Stimulated activated CD4-positive, alpha-beta T cell treated with anti-CD3 and anti-CD28 coated beads, Interleukin-15, amount 100 ng/mL, for 48 hours (primary cell): ENCODE data around the gene RIPK1.
"Not testable (repeated sequence)": the region's sequence is repeated elsewhere in the genome, so short reads cannot be mapped to it uniquely, and the experiment has no call there.

ENCODE experiments used
- DNase-seq, 2 donors: peaks; one replicate each; pipeline ENCODE4 v3.0.0-alpha.2; 2020; ENCODE audit warnings: low read depth in 2 of 2

RIPK1 gene

GRCh38 chr6:3045777-3046176 lies 22.5 kb upstream of the RIPK1 start:
- no peak for DNase-seq

DNA sequence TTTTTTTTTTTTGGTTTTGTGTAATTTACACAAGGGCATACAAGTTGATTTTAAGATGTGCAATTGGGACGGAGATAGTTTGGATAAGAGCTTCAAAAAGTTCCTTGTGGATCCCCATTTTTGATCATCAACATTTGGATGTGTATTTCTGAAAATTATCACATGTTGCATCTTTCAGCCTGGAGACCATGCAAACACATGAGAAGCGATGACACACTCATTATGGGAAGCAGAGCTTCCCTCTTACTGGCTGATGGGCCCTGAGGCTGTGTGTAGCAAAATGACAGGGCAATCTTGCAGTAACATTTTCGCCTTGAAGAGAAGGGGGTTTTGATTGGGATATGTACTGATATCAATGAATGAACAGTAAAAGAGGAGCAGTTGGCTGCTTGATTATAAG lies 22.0 kb upstream of the RIPK1 start:
- DNase-seq = no peak

- not testable (repeated sequence) for DNase-seq
Measured at GRCh38 chr6:3048009-3048408, 20.3 kb upstream of the RIPK1 start.

DNA sequence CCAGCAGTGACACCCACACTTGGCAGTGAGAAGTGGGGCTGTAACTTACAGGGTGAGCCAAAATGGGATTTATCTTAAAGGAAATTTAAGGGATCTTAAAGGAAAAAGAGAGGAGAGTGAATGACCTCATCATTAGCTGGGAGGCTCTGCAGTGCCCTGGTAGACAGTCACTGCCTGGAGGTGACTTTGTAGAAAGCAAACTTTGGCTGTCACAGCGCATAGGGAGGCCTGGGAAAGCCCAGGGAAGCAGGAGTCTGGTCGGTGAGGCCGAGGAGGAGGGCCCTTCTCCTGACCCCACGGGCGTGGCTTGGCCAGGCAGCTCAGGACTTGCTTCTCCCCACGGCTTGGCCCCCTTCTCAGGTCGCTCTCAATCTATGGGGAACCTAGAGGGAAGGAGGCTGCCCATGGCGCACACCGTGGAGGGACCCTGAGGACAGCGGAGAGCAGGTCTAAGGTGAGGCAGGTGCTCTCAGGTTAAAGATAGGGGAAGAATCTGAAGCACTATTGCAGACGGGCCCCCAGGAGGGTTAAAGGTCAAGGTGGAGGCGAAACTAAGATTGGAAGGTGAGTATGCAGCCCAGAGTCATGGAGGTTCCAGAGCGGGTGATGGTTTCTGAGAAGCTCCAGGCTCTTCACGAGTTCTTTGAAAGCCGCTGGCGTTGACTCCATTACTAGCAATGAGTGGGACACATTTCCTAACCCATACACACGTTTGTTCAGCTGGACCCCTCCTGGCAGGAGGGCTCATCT lies 15.6 kb upstream of the RIPK1 start:
- DNase-seq = no peak

GRCh38 chr6:3053231-3053508 lies 15.1 kb upstream of the RIPK1 start:
- no peak for DNase-seq

DNA sequence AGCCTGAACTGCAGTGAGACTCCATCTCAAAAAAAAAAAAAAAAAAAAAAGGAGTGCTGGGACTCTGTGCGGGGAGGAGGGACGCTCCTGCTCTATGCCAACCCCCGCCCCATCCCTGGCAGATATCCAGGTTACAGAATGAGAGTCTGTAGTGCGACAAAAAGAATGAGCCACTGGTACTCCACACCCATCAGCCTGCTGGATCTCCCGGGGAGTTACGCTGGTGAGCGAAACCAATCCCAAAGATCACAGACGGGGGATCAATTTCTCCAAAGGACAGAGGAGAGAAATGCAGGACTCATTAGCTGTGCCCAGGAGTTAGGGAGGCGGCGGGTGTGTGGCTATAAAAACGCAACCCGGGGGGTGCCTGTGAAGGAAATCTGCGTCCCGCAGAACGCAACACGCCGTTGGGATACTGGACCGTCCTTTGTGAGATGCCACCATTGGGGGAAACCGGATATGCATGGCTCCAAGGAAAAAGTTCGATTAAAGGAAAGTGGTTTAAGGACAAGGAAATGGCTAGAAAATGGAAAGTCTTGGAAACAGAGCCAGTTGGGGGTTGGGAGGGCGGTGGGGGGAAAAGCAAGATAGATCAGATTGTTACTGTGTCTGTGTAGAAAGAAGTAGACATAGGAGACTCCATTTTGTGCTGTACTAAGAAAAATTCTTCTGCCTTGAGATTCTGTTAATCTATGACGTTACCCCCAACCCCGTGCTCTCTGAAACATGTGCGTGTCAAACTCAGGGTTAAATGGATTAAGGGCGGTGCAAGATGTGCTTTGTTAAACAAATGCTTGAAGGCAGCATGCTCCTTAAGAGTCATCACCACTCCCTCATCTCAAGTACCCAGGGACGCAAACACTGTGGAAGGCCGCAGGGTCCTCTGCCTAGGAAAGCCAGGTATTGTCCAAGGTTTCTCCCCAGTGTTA lies 13.8 kb upstream of the RIPK1 start:
- DNase-seq = not testable (repeated sequence)

DNA sequence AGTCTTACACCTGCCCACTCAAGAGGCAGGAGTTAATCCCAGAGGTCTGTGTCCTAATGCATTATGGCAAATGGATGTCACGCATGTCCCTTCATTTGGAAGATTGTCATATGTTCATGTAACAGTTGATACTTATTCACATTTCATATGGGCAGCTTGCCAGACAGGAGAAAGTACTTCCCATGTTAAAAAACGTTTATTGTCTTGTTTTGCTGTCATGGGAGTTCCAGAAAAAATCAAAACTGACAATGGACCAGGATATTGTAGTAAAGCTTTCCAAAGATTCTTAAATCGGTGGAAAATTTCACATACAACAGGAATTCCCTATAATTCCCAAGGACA lies 13.2 kb upstream of the RIPK1 start:
- DNase-seq = not testable (repeated sequence)

GRCh38 chr6:3057063-3057770 lies 11.1 kb upstream of the RIPK1 start:
- no peak for DNase-seq

DNA sequence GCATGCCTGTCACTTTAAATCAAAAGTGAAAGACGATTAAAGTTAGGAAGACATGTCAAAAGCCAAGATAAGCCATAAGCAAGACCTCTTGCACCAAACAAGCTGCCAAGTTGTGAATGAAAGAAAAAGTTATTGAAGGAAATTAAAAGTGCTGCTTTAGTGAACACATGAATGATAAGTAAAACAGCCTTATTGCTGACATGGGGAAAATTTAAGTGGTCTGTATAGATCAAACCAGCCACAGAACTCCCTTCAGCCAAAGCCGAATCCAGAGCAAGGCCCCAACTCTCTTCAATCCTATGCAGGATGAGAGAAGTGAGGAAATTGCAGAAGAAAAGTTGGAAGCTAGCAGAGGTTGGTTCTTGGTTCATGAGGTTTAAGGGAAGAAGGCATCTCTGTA lies 9.3 kb upstream of the RIPK1 start:
- DNase-seq = no peak

DNA sequence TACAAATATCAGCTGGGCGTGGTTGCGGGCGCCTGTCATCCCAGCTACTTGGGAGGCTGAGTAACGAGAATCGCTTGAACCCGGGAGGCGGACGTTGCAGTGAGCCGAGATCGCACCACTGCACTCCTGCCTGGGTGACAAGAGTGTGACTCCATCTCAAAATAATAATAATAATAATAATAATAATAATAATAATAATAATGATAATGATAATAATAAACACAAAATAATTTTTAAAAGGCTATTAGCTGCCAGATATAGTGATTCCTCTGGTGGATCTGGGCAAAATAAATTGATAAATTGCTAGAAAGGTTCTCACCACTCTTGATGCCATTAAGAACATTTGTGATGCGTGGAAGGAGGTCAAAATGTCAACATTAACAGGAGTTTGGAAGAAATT lies 8.2 kb upstream of the RIPK1 start:
- DNase-seq = not testable (repeated sequence)

DNA sequence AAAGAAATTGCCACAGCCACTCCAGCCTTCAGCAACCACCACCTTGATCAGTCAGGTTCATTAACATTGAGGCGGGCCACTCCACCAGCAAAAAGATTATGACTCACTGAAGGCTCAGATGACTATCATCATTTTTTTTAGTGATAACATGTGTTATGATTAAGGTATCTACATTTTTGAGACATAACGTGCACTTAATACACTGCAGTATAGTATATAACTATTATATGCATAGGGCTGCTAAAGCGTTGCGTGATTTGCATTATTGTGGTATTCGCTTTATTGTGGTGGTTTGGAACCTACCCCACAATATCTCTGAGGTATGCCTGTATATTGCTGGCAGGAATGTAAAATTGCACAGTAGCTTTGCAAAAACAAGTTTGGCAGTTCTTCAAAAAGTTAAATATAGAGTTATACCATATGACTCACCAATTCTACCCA lies 6.8 kb upstream of the RIPK1 start:
- DNase-seq = peak in 1 of 2 donors; percentile 24

DNA sequence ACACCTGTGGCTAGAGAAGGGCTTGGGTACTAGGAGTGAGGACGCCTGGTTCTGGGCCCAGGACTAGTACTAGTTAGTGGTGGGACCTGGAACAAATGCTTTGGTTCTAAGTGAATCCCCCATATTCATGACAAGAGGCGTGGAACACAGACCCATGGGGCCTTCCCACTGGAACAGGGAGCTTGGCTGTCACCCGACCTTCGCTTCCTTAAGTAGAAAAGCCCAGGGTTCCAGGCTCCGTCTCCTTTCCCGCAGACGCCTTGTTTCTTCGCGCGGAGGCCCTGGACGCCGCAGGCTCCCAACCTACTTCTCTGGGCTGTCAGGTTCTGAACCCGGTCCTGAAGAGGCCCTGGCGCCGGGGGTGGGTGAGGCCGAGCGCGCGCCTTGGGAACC lies 5.0 kb upstream of the RIPK1 start:
- DNase-seq = not testable (repeated sequence)

DNA sequence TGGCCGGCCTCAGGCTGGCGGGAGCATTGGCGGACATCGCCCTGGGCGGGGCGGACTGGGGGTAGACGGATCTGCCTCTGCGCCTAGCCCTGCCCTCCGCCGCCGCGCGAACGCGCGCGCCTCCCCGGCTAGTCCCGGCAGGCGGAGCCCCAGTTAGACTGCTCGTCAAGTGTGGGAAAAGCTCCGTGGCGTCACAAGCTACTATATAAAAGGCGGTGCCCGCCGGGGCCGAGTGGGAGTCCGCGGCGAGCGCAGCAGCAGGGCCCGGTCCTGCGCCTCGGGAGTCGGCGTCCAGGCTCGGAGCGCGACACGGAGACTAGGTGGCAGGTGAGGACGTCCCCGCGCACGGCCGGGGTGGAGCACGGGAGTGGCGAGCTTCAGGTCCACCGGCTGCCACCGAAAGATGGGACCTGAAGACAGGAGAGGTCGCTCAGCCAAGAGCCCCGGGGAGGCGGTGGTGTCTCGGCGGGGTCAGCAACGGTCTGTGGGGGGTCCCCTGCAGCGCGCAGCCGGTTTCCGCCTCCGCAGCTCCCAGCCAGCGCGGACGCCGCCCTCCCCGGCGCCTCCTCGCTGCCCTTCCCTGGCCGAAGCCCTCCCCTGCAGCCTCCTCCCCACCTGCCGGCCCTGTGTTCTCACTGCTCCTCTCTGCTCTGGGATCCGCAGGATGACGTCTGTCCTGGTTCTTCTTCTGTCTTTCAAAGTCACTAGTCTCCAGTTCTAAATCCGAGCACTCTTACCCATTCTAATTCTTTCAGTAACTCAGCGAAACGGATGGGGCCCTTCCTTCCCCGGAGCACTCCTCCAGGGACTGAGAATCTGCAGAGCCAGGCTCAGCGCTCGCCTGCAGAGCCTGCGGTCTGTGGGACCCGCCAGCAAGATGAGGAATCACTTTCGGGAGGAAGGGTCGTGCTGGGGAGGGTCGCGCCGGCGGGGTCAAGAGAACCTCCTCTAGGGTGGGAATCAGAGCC lies 4.3 kb upstream of the RIPK1 start:
- DNase-seq = peak; percentile 84 to 87

DNA sequence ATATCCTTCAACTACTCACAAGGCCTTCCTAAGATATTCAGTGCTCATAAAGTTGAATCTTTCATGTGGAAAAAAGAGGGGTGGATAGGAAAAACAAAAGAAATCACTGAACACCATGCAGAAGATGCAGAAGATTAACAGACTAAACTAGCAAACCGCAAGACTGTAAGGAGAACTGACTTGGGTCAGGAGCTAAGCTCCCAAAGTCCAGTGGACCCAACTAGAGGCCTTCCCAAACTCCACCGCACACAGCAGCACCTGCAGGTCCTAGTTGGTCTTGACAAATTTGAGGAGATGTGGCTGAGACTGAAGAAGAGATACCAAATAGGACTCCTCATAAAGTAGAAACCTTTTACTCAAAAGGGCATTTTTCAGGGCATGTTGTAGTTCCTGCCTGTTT lies 3.3 kb downstream of the RIPK1 start:
- no peak for DNase-seq

DNA sequence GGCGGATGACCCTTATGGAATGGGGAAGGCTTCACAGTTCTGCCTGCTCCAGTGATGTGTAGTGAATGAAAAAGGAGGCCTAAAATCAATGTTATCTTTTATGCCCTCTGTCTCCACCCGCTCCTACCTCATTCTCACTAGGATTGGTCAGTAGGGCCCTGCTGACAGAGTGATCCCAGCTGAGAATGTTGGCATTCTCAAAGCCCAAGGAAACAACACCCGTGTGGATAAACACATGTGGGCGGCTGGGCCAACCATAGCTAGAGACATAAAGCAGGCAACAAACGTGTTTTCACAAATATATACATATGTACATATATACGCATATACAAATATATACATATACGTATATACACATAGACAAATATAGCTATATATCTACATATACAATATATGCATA lies 4.5 kb downstream of the RIPK1 start:
- DNase-seq = no peak

GRCh38 chr6:3073382-3073781 lies 5.1 kb downstream of the RIPK1 start:
- DNase-seq = no peak

- no peak for DNase-seq
Measured at GRCh38 chr6:3075772-3076113, 7.4 kb downstream of the RIPK1 start.

DNA sequence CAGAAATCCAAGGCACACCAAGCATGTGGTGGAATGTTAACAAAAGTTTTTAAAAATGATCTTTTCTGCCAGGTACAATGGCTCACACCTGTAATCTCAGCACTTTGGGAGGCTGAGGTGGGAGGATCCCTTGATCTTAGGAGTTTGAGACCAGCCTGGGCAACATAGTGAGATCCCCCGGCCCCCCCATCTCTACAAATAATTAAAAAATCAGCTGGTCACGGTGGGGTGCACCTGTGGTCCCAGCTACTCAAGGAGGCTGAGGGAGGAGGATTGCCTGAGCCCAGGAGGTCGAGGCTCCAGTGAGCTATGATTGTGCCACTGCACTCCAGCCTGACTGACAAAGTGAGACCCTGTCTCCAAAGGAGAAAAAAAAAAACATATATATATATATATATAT lies 8.0 kb downstream of the RIPK1 start:
- no peak for DNase-seq

GRCh38 chr6:3077430-3077829 lies 9.1 kb downstream of the RIPK1 start:
- DNase-seq = no peak

DNA sequence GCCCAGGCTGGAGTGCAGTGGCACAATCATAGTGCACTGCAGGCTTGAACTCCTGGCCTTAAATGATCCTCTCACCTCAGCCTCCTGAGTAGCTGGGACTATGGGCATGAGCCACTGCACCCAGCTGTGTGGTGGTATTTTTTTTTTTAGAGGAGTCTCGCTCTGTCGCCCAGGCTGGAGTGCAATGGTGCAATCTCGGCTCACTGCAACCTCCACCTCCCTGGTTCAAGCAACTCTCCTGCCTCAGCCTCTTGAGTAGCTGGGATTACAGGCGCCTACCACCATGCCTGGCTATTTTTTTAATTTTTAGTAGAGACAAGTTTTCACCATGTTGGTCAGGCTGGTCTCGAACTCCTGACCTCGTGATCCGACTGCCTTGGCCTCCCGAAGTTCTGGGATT lies 10.7 kb downstream of the RIPK1 start:
- DNase-seq = not testable (repeated sequence)

- no peak for DNase-seq
Measured at GRCh38 chr6:3079682-3080081, 11.4 kb downstream of the RIPK1 start.

GRCh38 chr6:3081960-3082359 lies 13.7 kb downstream of the RIPK1 start:
- DNase-seq = no peak
